T-helper 1 cell (primary cell): ENCODE measurements around the gene SMYD3.

Experiments
- DNase-seq, 5 donors: peaks; one replicate each; pipeline ENCODE4 v3.0.0-alpha.2; 2012 to 2020

The SMYD3 gene

GRCh38 chr1:246515390-246516005 is 8.4 kb upstream of the SMYD3 start:
- no peak for DNase-seq

GRCh38 chr1:246513619-246514343 is 6.7 kb upstream of the SMYD3 start:
- no peak for DNase-seq

GRCh38 chr1:246513041-246513440 is 6.0 kb upstream of the SMYD3 start:
- no peak for DNase-seq

- no peak for DNase-seq
Observed at GRCh38 chr1:246512635-246513034, 5.6 kb upstream of the SMYD3 start.

GRCh38 chr1:246512230-246512629 is 5.2 kb upstream of the SMYD3 start:
- no peak for DNase-seq

GRCh38 chr1:246511203-246511602 is 4.1 kb upstream of the SMYD3 start:
- DNase-seq, result no peak

- no peak for DNase-seq
Observed at GRCh38 chr1:246510147-246511030, 3.3 kb upstream of the SMYD3 start.

- no peak for DNase-seq
Observed at GRCh38 chr1:246508897-246509688, 2.0 kb upstream of the SMYD3 start.

- DNase-seq, result no peak
Observed at GRCh38 chr1:246506367-246506673, 759 bp downstream of the SMYD3 start.

- DNase-seq, result no peak
Observed at GRCh38 chr1:246503341-246503740, 3.7 kb downstream of the SMYD3 start.

- peak in 2 of 5 donors; percentile 35 to 68 for DNase-seq
Observed at GRCh38 chr1:246497331-246497915, 9.7 kb downstream of the SMYD3 start.

- peak in 1 of 5 donors; percentile 36 for DNase-seq
Observed at GRCh38 chr1:246492611-246493245, 14.4 kb downstream of the SMYD3 start.

- DNase-seq, result no peak
Observed at GRCh38 chr1:246491551-246492053, 15.5 kb downstream of the SMYD3 start.

- no peak for DNase-seq
Observed at GRCh38 chr1:246488674-246489073, 18.4 kb downstream of the SMYD3 start.

GRCh38 chr1:246483569-246483933 is 23.5 kb downstream of the SMYD3 start:
- no peak for DNase-seq

- DNase-seq, result no peak
Observed at GRCh38 chr1:246482805-246483568, 24.1 kb downstream of the SMYD3 start.

- no peak for DNase-seq
Observed at GRCh38 chr1:246479061-246479460, 28.0 kb downstream of the SMYD3 start.

- DNase-seq, result no peak
Observed at GRCh38 chr1:246477634-246478033, 29.4 kb downstream of the SMYD3 start.

- no peak for DNase-seq
Observed at GRCh38 chr1:246476771-246477170, 30.3 kb downstream of the SMYD3 start.

GRCh38 chr1:246471688-246472087 is 35.4 kb downstream of the SMYD3 start:
- no peak for DNase-seq

- DNase-seq, result no peak
Observed at GRCh38 chr1:246470585-246470984, 36.5 kb downstream of the SMYD3 start.
